HG03097 (cell line): Measurements from ENCODE around the gene VAC14.
"Not testable (repeated sequence)": the region's sequence is repeated elsewhere in the genome, so short reads cannot be mapped to it uniquely, and the experiment has no call there.

Experiments
- ATAC-seq: cut with Tn5 transposase; IDR thresholded peaks from one replicate; pipeline ENCODE4 v1.9.1; 2021; ENCODE audit not compliant: unreplicated experiment, low FRiP score

Gene VAC14

DNA sequence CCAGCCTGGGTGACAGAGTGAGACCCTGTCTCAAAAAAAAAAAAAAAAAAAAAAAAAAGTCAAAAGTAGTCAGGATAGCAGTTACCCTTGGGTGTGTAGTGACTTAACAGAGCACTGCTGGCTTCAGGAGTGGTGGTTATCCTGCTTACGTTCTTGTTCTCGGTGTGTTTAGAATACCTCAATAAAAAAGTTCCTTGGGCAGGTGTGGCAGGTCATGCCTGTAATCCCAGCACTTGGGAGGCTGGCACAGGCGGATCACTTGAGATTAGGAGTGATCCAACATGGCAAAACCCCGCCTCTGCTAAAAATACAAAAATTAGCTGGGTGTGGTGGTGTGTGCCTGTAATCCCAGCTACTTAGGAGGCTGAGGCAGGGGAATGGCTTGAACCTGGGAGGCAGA lies 130.0 kb downstream of the VAC14 start:
- ATAC-seq, result not testable (repeated sequence)

DNA sequence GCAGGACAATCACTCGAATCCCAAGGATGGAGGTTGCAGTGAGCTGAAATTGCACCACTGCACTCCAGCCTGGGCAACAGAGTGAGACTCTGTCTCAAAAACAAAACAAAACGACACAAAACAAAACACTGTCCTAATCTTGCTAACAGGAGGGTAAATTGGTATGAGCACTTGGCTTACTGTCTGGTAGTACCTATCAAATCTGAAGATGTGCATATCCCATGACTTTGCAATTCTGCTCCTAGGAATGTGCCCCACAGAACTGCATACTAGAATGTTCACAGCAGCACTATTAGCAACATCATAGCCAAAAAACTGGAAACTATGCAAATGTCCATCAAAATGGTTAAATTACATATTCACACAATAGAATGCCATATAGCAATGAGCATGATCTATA lies 130.8 kb downstream of the VAC14 start:
- ATAC-seq, result no peak

DNA sequence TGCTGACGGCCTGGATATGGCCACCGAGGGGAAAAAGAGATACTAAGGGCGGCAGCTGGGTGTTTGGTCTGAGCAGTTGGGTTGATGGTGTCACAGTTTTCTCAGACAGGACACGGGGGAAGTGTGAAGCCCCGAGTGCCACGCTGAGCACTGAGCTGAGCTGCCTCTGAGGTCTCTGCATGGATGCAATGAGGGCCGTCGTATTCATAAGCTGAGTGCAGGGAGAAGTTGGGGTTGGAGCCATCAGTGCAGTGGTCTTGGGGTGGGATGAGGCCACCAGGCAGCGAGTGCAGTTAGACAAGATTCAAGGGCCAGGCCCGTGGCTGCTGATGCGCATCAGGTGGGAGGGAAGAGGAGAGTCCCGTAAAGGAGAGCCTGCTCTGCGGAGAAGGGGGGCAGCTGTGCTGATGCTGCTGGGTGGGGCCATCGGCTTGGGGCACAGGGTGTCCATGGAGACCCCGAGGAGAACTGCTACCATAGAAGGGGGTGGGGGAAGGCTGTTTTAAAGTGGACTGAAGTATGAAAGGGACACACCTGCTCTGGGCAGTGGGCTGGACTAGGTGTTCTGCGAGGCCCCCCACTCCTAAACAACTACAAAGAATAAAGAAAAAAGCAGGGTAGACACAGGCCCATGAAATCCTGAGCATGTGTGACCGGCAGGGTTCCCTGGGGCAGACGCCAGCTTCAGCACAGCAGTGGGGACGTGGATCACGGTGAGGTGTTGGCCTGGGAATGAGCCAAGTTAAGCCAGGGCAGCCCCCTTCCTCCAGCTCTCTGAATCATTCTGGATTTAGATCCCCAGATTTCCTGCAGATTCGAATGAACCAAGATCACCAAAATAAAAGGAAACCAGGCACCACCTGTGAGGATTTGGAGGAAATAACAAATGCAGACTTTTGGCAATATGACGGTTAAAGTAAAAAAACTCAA lies 134.9 kb downstream of the VAC14 start:
- ATAC-seq, result no peak

DNA sequence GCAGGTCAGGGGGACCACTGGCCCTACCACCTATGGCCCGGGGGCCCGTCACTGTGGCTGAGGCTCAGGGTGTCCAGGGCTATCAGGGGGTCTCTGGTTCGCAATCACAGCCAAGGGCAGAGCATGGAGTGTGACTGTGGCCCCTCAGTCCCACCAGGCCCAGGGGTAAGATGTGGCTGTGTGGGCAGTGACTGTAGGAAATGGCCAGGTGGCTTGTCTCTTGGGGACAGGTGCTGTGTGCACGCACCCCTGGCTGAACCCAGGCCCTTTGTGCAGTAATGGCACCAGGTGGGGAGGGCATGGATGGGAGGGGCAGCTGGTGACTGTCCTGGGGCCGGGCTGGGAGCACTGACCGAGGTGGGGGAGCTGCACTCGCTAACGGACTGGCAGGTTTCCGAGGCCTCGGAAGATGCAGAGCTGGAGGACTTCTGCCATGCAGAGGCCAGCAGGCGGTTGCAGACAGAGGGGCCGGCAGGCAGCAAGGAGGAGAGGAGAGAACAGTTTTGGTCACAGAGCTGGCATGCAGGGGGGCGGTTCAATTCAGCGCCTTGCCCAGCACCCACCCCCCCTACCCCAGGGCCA lies 135.8 kb downstream of the VAC14 start:
- no peak for ATAC-seq

DNA sequence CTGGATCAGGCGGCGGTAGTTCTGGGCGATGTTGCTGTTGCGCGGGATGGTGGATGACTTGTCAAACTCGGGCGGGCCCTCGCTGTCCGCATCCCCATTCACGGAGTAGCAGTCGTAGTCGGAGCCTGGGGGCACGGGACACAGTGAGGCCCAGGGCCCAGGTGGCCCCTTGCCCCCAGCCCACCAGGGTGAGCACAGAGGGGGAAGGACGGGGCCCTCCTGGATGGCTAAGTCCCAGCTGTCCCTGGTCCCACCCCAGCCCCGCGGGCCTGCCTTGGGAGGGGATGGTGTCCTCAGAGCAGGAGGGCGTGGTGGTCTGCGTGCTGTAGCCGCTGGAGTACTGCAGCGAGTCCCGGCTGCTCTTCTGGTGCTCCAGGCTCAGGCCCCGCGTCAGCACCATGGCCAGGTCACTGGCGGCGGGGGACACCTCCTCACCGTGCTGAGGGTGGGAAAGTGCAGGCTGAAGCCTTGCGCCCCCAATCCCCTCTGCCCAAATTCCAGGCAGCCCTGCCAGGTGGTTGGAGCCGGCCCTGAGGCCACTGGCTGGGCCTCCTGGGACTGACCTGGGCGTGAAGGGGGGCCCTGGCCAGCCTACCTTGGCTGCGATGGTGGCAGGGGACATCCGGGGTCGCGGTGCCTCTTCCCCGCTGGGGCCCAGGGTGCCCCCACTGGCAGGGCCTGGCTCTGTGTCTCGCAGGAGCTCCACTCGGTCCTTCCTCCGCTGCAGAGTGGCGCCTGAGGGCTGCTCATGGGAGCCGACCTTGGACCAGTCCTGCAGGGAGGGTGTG lies 136.4 kb downstream of the VAC14 start:
- ATAC-seq, result no peak

DNA sequence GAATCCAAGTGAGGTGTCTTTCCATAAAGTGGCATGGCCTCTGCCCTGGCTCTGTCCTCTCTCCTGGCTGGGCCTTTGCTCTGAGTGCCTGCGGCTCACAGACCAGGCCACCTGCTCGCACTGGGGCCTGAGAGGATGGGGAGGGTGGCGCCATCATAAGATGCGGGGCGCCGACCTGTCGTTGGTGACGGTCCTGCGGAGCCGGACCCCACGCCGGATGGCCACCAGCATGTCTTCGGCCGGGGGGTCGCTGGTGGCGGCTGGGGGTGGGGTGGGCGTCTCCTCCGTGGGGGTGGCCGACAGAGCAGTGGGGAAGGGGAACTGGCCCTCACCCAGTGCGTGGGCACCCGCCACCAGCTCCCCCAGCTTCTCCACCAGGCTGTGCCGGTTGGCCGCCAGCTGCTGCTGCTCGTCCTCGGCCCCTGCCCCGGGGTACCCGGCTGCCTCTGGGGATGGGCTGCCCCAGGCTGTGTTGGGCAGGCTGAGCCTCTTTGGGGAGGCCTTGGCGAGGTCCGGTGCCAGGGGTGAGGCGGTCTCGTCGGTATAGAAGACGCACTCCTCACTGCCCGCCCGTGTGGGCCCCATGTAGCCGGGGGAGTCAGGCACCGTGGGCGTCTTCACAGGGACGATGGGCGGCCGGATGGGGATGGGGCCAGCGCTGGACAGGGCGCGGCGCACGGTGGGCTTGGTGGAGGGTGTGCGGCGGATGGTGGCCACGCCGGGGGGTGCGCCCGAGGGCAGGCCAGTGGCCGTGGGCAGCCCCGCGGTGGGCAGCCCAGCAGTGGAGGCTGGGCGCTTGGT lies 137.2 kb downstream of the VAC14 start:
- no peak for ATAC-seq

DNA sequence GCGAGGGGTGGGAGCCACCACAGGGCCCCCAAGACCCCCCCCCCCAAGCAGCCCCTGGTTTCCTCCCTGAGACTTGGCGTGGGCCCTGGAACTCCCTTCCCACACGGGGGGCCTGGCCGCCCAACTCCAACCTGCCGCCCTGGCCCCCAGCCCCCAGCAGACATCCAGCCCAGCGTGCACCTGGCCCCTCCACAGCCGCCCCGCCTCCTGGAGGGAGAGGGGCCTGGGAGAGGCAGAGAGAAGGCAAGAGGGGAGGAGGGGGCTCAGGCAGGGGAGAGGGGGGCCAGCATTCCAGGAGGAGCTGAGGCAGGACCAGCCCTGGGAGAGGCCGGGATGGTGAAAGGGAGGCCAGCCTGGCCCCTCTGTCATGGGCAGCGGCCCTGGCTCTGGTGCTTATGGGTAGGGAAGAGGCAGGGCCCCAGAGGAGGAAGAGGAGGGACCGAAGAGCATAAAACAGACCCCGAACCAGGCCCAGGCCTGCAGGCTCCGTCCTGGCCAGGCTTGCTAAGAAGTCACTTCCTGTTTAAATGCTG lies 137.9 kb downstream of the VAC14 start:
- ATAC-seq, result no peak

DNA sequence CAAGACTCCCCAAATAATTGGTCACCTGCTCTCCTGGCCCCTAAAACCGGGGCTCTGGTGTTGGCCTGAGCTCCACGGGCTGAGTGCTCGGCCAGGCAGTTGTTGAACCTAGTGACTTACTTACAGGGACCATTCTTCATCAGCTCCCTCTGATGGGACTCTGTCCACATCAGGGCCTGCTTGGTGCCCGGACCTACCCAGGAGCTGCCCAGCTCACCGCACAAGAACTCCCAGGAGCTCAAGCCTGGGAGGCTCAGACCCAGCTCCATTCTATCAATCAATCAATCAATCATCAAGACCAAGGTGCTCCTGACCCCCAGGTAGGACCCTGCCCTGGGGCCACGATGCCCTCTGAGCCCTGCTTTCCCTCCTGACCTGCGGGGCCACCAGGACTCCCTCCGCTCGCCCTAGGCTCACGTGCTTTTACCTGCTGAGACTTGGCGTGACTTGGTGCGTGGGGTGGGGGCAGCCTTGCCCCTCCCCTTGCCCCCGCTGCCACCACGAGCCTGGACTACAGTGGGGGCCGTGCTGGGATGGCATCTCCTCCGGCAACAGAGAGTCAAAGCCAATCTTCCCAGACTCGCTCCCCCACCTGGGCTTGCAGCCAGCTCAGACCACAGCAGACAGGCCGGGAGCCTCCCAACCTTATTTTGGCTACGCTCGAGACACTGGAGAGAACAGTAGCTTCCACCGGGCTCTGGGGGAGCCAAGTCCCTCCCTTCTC lies 138.9 kb downstream of the VAC14 start:
- no peak for ATAC-seq

DNA sequence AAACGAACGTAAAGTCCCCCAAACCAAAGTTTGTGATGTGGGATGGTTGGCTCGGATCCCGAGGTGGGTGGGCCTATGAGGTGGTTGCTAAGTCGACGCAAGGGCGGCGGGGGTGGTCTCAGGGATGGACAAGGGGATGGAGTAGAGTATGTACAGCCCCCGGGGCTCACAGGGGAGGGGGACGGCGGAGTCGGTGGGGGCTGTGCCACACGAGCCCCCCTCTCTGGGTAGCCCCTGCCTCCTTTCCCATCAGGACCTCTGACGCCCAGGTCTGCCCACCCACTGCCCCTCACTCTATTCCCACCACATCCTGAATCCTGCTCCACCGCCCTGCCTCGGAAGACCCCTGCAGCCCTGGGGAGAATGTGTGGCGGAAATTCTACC lies 139.4 kb downstream of the VAC14 start:
- ATAC-seq, result no peak

DNA sequence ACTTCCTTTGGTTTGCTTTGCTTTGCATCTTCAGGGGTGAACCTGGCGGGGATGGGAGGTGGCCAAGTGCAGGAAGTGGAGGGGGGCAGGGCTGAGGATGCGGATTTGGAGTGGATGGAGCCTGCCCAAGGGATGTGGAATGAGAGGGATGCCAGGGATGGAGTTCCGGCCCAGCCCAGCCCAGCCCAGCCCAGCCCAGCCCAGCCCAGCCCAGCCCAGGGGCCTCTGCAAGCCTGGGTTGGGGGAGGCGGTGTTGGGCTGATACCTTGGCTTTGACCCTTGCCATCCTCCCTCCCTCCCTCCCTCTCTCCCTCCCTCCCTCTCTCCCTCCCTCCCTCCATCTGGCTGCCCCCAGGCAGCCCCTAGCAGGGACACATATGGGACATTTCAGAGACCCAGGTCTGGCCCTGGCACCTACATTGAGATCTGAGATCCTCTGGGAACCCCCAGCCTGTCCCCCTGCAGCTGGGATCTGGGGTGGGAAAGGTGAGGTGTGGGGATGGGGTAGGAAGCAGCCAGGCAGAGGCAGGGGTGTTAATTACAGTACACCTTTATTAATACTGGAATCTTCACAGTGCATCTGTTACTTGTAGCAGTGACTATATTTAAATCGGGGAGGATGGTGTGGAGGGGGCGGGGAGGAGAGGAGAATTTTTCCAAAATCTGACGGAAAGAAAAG lies 140.1 kb downstream of the VAC14 start:
- no peak for ATAC-seq

DNA sequence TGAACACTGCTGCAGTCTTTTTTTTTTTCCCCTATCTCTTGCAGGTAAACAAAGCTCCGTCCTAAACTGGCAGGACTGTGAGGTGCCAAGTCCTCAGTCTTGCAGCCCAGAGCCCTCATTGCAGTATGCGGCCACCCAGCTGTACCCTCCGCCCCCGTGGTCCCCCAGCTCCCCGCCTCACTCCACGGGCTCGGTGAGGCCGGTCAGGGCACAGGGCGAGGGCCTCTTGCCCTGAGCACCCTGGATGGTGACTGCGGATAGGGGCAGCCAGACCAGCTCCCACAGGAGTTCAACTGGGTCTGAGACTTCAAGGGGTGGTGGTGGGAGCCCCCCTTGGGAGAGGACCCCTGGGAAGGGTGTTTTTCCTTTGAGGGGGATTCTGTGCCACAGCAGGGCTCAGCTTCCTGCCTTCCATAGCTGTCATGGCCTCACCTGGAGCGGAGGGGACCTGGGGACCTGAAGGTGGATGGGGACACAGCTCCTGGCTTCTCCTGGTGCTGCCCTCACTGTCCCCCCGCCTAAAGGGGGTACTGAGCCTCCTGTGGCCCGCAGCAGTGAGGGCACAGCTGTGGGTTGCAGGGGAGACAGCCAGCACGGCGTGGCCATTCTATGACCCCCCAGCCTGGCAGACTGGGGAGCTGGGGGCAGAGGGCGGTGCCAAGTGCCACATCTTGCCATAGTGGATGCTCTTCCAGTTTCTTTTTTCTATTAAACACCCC lies 140.8 kb downstream of the VAC14 start:
- no peak for ATAC-seq

DNA sequence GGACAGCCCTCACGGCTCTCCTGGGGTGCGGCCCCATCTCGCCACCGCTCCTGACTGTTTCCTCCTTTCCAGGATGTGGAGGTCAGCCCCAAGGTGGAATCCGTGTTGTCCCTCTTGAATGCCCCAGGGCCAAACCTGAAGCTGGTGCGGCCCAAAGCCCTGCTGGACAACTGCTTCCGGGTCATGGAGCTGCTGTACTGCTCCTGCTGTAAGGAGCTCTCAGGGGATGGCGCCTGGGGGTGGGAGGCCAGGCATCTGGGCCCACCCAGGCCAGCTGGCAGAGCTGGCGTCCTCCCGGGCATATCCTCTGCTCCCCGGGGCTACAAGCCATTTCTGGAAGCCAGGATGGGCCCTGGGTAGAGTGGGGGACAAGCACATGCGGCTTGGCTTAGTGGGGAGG lies 141.4 kb downstream of the VAC14 start:
- no peak for ATAC-seq

DNA sequence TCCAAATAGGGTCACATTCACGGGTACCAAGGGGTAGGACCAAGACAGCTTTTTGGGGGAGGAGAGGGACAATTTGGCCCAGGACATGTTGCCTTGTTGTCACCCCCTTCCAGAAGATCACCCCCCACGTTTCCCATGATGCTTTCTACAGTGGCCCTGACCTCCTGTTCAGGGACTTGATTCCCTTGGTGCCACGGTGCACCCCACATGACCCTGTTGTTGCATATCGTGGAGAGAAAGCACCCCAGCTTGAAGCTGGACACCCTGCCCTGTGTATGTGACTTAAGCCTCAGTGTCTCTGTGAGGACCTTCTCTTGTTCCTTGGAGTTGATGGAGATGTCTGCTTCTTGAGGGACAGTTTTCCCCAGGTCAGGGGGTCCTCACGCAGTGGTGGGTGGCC lies 142.0 kb downstream of the VAC14 start:
- no peak for ATAC-seq

DNA sequence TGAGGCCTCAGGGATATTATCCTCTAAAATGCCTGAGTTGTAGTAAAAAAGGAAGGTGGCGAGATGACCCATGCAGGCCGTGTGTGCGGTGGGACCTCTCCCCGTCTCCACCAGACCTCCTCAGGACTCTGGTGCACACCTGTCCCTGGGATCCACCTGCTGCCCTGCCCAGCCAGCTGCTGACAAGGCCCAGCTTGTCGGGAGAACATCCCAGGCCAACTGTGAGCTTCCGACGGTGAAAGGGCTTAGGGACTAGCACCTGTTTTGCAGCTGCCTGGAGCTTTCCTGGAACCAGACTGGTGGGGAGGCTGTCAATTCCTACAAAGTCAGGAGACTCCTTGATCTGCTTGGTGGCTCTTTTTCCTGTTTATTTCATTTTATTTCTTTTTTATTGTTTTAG lies 143.0 kb downstream of the VAC14 start:
- ATAC-seq, result no peak

DNA sequence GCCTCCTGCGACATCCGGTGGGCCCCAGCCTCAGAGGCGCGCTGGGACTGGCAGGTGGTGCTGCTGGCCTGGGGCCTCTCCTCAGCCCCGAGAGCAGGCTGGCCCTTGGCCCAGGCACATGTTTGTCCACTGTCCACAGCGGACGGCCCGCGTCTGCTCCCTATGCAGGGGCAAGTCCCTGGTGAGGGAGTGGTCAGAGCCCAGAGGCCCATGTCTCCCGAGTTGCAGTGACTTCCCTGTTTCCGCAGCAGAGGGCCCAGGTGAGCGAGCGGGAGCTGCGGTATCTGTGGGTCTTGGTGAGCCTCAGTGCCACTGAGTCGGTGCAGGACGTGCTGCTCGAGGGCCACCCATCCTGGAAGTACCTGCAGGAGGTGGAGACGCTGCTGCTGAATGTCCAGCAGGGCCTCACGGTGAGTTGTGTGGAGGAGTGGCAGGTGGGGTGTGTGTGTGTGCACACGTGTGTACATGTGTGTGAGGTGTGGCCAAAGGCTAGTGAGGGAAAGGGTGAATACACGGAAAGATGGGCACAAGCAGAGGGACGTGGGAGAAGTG lies 144.2 kb downstream of the VAC14 start:
- no peak for ATAC-seq

DNA sequence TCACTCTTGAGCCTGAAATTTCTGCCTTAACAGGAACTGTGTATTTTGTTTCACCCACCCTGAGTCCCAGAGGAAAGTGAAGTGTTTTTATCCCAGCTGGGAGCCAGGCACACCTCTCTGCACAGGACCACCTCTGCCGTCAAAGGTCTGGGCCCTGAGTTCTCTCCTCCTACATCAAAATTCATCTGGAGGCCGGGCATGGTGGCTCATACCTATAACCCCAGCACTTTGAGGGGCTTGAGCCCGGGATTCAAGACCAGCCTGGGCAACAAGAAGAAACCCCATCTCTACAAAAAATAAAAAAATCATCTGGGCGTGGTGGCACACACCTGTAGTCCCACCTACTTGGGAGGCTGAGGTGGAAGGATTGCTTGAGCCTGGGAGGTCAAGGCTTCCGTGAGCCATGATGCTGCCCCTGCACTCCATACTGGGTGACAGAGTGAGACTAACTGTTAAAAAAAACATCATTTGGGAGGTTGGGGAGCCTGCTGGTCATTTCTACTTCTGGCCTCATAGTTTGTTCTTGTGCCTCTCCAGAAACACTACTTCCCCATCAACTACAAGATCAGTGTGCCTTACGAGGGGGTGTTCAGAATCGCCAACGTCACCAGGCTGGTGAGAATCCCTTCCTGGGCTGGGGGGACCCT lies 144.8 kb downstream of the VAC14 start:
- no peak for ATAC-seq

DNA sequence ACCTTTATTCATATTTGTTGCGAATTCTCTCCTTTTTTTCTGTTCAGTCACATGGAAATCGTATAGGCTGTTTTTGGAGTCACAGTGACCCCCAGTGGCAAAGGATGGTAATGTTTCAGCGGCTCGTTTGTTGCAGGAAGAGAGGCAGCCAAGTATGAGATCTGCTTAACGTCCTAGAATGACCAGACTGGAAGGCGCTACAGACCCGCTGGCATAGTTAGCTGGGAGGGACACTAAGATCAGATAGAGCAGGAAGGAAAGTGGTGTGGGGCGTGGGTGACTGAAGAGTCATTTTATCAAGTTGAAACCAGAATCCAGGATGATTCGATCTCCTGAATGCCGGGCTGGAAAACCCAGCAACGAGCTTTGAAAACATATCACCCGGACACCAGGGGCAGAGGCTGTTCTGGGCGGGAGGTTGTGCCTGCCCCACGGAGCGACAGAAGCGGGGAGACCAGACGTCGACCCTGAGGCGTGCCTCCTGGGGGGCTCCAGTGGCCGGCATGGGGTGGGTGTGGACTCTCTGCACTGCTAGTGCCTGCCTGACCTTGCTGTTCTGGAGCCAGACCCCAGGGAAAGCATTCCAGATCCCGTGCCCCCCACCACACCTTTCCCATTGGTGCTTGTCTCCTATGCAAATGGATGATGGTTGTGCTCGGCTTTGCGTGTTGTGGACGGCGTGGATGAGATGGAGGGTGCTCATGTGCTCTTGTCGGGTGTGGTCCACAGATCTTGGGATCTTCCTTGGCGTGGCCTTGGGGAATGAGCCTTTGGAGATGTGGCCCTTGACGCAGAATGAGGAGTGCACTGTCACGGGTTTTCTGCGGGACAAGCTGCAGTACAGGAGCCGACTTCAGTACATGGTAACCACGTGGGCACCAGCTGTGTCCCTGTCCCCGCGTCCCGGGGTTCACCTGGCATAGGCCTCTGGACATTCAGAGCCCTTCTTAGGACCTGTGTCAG lies 146.9 kb downstream of the VAC14 start:
- no peak for ATAC-seq
